ENCODE measurements around the gene NEK1. TPM values are rescaled to one million over a fixed set of nuclear protein-coding genes. Genes with fewer than 3 reads are reported as not detected.
"Not testable (repeated sequence)": the region's sequence is repeated elsewhere in the genome, so short reads cannot be mapped to it uniquely, and the experiment has no call there.

The NEK1 gene
- polyA plus RNA-seq, 1 donor (not counting 4 experiments of a cell fraction or from before 2014, with no cell fraction given): 7.8 TPM

- no peak overlapping the region for H3K9ac ChIP-seq (ENCODE audit: control insufficient read depth, extremely low read depth, insufficient read depth, low read length)
- TF ChIP-seq EZH2 (IDR thresholded peaks at IDR 0.05; ENCODE audit: low read length) (no peak), CTCF (optimal IDR thresholded peaks at IDR 0.05 in 1 of 3, IDR thresholded peaks at IDR 0.05 in 1 of 3, conservative IDR thresholded peaks at IDR 0.05 in 1 of 3; ENCODE audit: extremely low read depth in 1 of 3, insufficient read depth in 2 of 3, low read length in 3 of 3) (no peak)
- peak overlapping the region; percentile 63 for H3K27ac ChIP-seq (ENCODE audit: control insufficient read depth, insufficient read depth, low read length)
- no peaks in the 10 kb centered on the region for H3K9me1 ChIP-seq (ENCODE audit: control insufficient read depth, extremely low read depth, insufficient read depth, low read length)
- H3K4me3 ChIP-seq (ENCODE audit: control insufficient read depth in 2 of 3, extremely low read depth in 1 of 3, insufficient read depth in 2 of 3, low read depth in 1 of 3, low read length in 3 of 3): peak overlapping the region in 1 of 3 experiments; percentile 51
- FAIRE-seq (peak; percentile 94), DNase-seq (ENCODE audit: low read depth, low spot score) (peak; percentile 33)
- H3K36me3 ChIP-seq (ENCODE audit: control insufficient read depth in 2 of 2, extremely low read depth in 1 of 2, insufficient read depth in 2 of 2, low read length in 2 of 2): peaks cover 5 to 8% of the 10 kb centered on the region in 2 experiments
- H3K4me2 ChIP-seq (ENCODE audit: control insufficient read depth, extremely low read depth, insufficient read depth, low read depth, low read length): peak overlapping the region; percentile 46
- no peaks in the 10 kb centered on the region for H3K79me2 ChIP-seq (ENCODE audit: control insufficient read depth, insufficient read depth, low read length)
- dilution Hi-C loops (cut with MboI; ENCODE audit: extremely low pct_ligation_motif_present, low sequenced_read_pairs): no loop called here
- H3K27me3 ChIP-seq (ENCODE audit: control insufficient read depth, extremely low read depth, insufficient read depth, low read length): no peaks in the 10 kb centered on the region
- no peaks in the 10 kb centered on the region for H3K9me3 ChIP-seq (ENCODE audit: control insufficient read depth, low read depth, low read length)
- H3K4me1 ChIP-seq (ENCODE audit: control insufficient read depth, extremely low read depth, insufficient read depth, low read length): peaks cover 8% of the 10 kb centered on the region
- no peak overlapping the region for H2AFZ ChIP-seq (ENCODE audit: control insufficient read depth, low read length)
- no peaks in the 10 kb centered on the region for H4K20me1 ChIP-seq (ENCODE audit: control insufficient read depth, extremely low read depth, insufficient read depth, low read length)
Measured at GRCh38 chr4:169571435-169571834, 40.9 kb downstream of the NEK1 start.

DNA sequence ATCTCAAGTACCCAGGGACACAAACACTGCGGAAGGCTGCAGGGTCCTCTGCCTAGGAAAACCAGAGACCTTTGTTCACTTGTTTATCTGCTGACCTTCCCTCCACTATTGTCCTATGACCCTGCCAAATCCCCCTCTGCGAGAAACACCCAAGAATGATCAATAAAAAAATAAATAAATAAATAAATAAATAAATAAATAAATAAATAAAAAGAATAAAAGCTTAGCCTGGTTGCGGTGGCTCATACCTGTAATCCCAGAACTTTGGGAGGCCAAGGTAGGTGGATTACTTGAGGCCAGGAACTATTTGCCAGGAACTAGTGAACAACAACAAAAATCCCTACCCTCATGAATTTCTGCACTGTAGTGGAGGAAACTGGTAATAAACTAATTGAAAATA, 41.4 kb downstream of the NEK1 start:
- H3K9me1 ChIP-seq (ENCODE audit: control insufficient read depth, extremely low read depth, insufficient read depth, low read length); H4K20me1 ChIP-seq (ENCODE audit: control insufficient read depth, extremely low read depth, insufficient read depth, low read length); dilution Hi-C loops (cut with MboI; ENCODE audit: extremely low pct_ligation_motif_present, low sequenced_read_pairs); H3K27me3 ChIP-seq (ENCODE audit: control insufficient read depth, extremely low read depth, insufficient read depth, low read length); H3K36me3 ChIP-seq (ENCODE audit: control insufficient read depth in 2 of 2, extremely low read depth in 1 of 2, insufficient read depth in 2 of 2, low read length in 2 of 2); FAIRE-seq; H3K79me2 ChIP-seq (ENCODE audit: control insufficient read depth, insufficient read depth, low read length); H3K9me3 ChIP-seq (ENCODE audit: control insufficient read depth, low read depth, low read length); H3K9ac ChIP-seq (ENCODE audit: control insufficient read depth, extremely low read depth, insufficient read depth, low read length); H2AFZ ChIP-seq (ENCODE audit: control insufficient read depth, low read length); DNase-seq (ENCODE audit: low read depth, low spot score); H3K4me1 ChIP-seq (ENCODE audit: control insufficient read depth, extremely low read depth, insufficient read depth, low read length): not testable (repeated sequence)
- Histone ChIP-seq H3K4me2 (ENCODE audit: control insufficient read depth, extremely low read depth, insufficient read depth, low read depth, low read length) (peak overlapping the region; percentile 46), H3K27ac (ENCODE audit: control insufficient read depth, insufficient read depth, low read length) (peak overlapping the region; percentile 63), H3K4me3 (ENCODE audit: control insufficient read depth in 2 of 3, extremely low read depth in 1 of 3, insufficient read depth in 2 of 3, low read depth in 1 of 3, low read length in 3 of 3) (peak overlapping the region in 1 of 3 experiments; percentile 51)

GRCh38 chr4:169570266-169570665, 42.1 kb downstream of the NEK1 start:
- H3K4me2 ChIP-seq (ENCODE audit: control insufficient read depth, extremely low read depth, insufficient read depth, low read depth, low read length); H3K27ac ChIP-seq (ENCODE audit: control insufficient read depth, insufficient read depth, low read length); H2AFZ ChIP-seq (ENCODE audit: control insufficient read depth, low read length); H3K4me3 ChIP-seq (ENCODE audit: control insufficient read depth in 2 of 3, extremely low read depth in 1 of 3, insufficient read depth in 2 of 3, low read depth in 1 of 3, low read length in 3 of 3); DNase-seq (ENCODE audit: low read depth, low spot score); H3K9me1 ChIP-seq (ENCODE audit: control insufficient read depth, extremely low read depth, insufficient read depth, low read length); H3K9ac ChIP-seq (ENCODE audit: control insufficient read depth, extremely low read depth, insufficient read depth, low read length); FAIRE-seq; H3K9me3 ChIP-seq (ENCODE audit: control insufficient read depth, low read depth, low read length); H3K27me3 ChIP-seq (ENCODE audit: control insufficient read depth, extremely low read depth, insufficient read depth, low read length); H3K4me1 ChIP-seq (ENCODE audit: control insufficient read depth, extremely low read depth, insufficient read depth, low read length); H3K36me3 ChIP-seq (ENCODE audit: control insufficient read depth in 2 of 2, extremely low read depth in 1 of 2, insufficient read depth in 2 of 2, low read length in 2 of 2); H4K20me1 ChIP-seq (ENCODE audit: control insufficient read depth, extremely low read depth, insufficient read depth, low read length); H3K79me2 ChIP-seq (ENCODE audit: control insufficient read depth, insufficient read depth, low read length); dilution Hi-C loops (cut with MboI; ENCODE audit: extremely low pct_ligation_motif_present, low sequenced_read_pairs): not testable (repeated sequence)

- dilution Hi-C loops (cut with MboI; ENCODE audit: extremely low pct_ligation_motif_present, low sequenced_read_pairs); H3K27ac ChIP-seq (ENCODE audit: control insufficient read depth, insufficient read depth, low read length); H3K4me1 ChIP-seq (ENCODE audit: control insufficient read depth, extremely low read depth, insufficient read depth, low read length); H3K9me1 ChIP-seq (ENCODE audit: control insufficient read depth, extremely low read depth, insufficient read depth, low read length); H3K79me2 ChIP-seq (ENCODE audit: control insufficient read depth, insufficient read depth, low read length); H3K27me3 ChIP-seq (ENCODE audit: control insufficient read depth, extremely low read depth, insufficient read depth, low read length); H3K36me3 ChIP-seq (ENCODE audit: control insufficient read depth in 2 of 2, extremely low read depth in 1 of 2, insufficient read depth in 2 of 2, low read length in 2 of 2); H3K9ac ChIP-seq (ENCODE audit: control insufficient read depth, extremely low read depth, insufficient read depth, low read length); DNase-seq (ENCODE audit: low read depth, low spot score); H3K4me2 ChIP-seq (ENCODE audit: control insufficient read depth, extremely low read depth, insufficient read depth, low read depth, low read length); H2AFZ ChIP-seq (ENCODE audit: control insufficient read depth, low read length); H3K9me3 ChIP-seq (ENCODE audit: control insufficient read depth, low read depth, low read length); FAIRE-seq; H3K4me3 ChIP-seq (ENCODE audit: control insufficient read depth in 2 of 3, extremely low read depth in 1 of 3, insufficient read depth in 2 of 3, low read depth in 1 of 3, low read length in 3 of 3); H4K20me1 ChIP-seq (ENCODE audit: control insufficient read depth, extremely low read depth, insufficient read depth, low read length): not testable (repeated sequence)
Measured at GRCh38 chr4:169569188-169569587, 43.2 kb downstream of the NEK1 start.

Measured in keratinocyte (primary cell).